Activated CD4-positive, alpha-beta T cell treated with anti-CD3 and anti-CD28 coated beads for 36 hours (primary cell): ENCODE measurements around the gene TRIM44. TPM values are rescaled to one million over a fixed set of nuclear protein-coding genes. Genes with fewer than 3 reads are reported as not detected.
"Not testable (repeated sequence)": the region's sequence is repeated elsewhere in the genome, so short reads cannot be mapped to it uniquely, and the experiment has no call there.

Experiments
- ATAC-seq: fragments of 200-7000 bp; cut with Tn5 transposase; one replicate; pipeline ENCODE4 v1.10.0; 2021; ENCODE audit warnings: mild to moderate bottlenecking, moderate library complexity
- CTCF ChIA-PET: fragments of 350-600 bp; sonication (Branson Sonifier 250); formaldehyde crosslinking; loops from one replicate; lab custom pipeline; 2021; ENCODE audit warnings: antibody characterized with exemption; lab: Charles Lee
- POLR2A ChIA-PET: fragments of 350-600 bp; sonication (Branson Sonifier 250); formaldehyde crosslinking; loops from one replicate; lab custom pipeline; 2021; ENCODE audit warnings: antibody characterized with exemption, inconsistent platforms; lab: Charles Lee
- DNase-seq: peaks from one replicate; pipeline ENCODE4 v3.0.0-alpha.2; 2020
- H3K27ac Mint-ChIP-seq: one replicate; pipeline ENCODE4 v1.8.0; 2021; ENCODE audit warnings: mixed read lengths
- H3K27me3 Mint-ChIP-seq: one replicate; pipeline ENCODE4 v1.8.0; 2021; ENCODE audit warnings: mixed read lengths
- H3K36me3 Mint-ChIP-seq: one replicate; pipeline ENCODE4 v1.8.0; 2021; ENCODE audit warnings: low read depth, mixed read lengths
- H3K4me1 Mint-ChIP-seq: one replicate; pipeline ENCODE4 v1.8.0; 2021; ENCODE audit warnings: mixed read lengths
- H3K4me3 Mint-ChIP-seq: one replicate; pipeline ENCODE4 v1.8.0; 2021; ENCODE audit warnings: mild to moderate bottlenecking, moderate library complexity, mixed read lengths
- H3K9me3 Mint-ChIP-seq: one replicate; pipeline ENCODE4 v1.8.0; 2021; ENCODE audit warnings: low read depth, mixed read lengths
- intact Hi-C, 2 experiments: fragments of 100-400 bp; cut with DNase I in 1 of 2; cut with micrococcal nuclease in 1 of 2; formaldehyde crosslinking; loops; one replicate each; pipeline versions ENCODE4 v1.14.2 to v1.15.1; 2022 to 2024; cut with DNase I, micrococcal nuclease
- total RNA-seq, 2 experiments: library from RNA; stranded (reverse); gene quantifications; one replicate each; pipeline ENCODE4 v1.2.3, GENCODE V29; 2021

The TRIM44 gene
- total RNA-seq, 2 experiments from 2014 or later = 38.1 to 39.9 TPM

DNA sequence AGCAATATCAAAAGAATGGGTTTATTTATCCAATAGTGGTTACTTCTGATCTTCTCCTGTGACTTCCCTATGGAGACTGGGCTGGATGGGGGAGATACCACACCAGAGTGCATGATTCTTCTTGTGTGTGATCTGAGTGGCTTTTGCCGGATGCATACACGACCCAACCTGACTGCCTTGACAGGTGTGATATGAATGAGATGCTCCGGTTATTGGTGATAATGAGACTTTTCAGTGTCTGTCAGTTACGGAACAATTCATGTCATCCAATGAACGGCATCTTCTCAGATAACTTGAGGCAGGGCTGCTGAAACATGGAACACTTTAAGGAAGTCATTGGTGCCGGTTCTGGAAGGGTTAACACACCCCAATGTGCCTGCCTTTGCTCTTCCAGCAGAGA, 26.6 kb upstream of the TRIM44 start:
- DNase-seq = no peak

DNA sequence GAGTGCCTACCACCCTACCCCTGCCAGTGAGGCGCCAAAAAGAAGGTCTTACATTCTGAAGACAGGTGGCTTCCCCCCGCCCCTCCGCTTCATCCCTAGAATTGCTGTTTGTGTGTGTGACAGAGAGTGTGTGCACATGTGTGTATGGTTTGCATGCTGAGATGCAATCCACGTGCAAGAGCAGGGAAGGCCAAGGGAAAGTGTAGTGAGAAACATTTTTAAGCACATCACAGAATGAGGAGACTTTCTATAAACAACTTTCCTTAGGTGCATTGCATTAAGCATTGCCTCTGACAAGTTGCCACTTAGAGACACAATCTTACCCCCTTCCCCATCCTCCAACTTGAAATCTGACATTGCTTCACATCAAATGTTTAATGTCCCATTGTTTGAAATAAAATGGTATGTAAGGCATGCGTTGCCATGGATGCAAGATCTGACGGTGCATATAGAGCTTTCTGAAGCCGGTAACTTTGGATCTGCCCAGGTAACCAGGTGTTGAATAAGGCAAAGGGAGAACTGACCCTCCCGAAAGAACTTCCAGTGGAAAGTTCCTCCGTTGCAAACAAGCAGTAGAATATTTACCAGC, 22.9 kb upstream of the TRIM44 start:
- DNase-seq = no peak
- H3K4me1 Mint-ChIP-seq = no peaks in the 10 kb centered on the region
- intact Hi-C loops = no loop called here
- no peak for ATAC-seq
- ChIA-PET CTCF (no interaction called here), POLR2A (no interaction called here)
- H3K9me3 Mint-ChIP-seq = no peaks in the 10 kb centered on the region
- no peaks in the 10 kb centered on the region for H3K36me3 Mint-ChIP-seq
- no peak overlapping the region for H3K4me3 Mint-ChIP-seq
- H3K27me3 Mint-ChIP-seq = peaks cover 18% of the 10 kb centered on the region
- H3K27ac Mint-ChIP-seq = no peak overlapping the region

More for the DNA sequence above, 26.6 kb upstream of the TRIM44 start:
- Mint-ChIP-seq H3K4me3 (no peak overlapping the region), H3K9me3 (no peaks in the 10 kb centered on the region), H3K4me1 (no peaks in the 10 kb centered on the region), H3K27ac (no peak overlapping the region), H3K27me3 (peaks cover 25% of the 10 kb centered on the region), H3K36me3 (no peaks in the 10 kb centered on the region)
- POLR2A ChIA-PET = interaction anchor here (0.6 kb wide), 1 partner anchor 31 kb away, joined by 3 read pairs; no protein-coding TSS in a partner anchor
- intact Hi-C loops = no loop called here
- no peak for ATAC-seq
- CTCF ChIA-PET = no interaction called here

GRCh38 chr11:35641171-35641897, 21.2 kb upstream of the TRIM44 start:
- intact Hi-C loops = no loop called here
- DNase-seq = no peak
- Mint-ChIP-seq H3K36me3 (no peaks in the 10 kb centered on the region), H3K4me3 (no peak overlapping the region), H3K9me3 (no peaks in the 10 kb centered on the region), H3K27ac (no peak overlapping the region), H3K4me1 (no peaks in the 10 kb centered on the region), H3K27me3 (peaks cover 13% of the 10 kb centered on the region)
- CTCF ChIA-PET = interaction anchor here (1.1 kb wide), 1 partner anchor 8 kb away, joined by 4 read pairs; no protein-coding TSS in a partner anchor
- POLR2A ChIA-PET = no interaction called here
- no peak for ATAC-seq

- Mint-ChIP-seq H3K4me3 (no peak overlapping the region), H3K4me1 (no peaks in the 10 kb centered on the region), H3K27ac (no peak overlapping the region), H3K9me3 (no peaks in the 10 kb centered on the region), H3K36me3 (no peaks in the 10 kb centered on the region), H3K27me3 (peaks cover 12% of the 10 kb centered on the region)
- intact Hi-C loops = no loop called here
- ATAC-seq = no peak
- no peak for DNase-seq
- ChIA-PET CTCF (no interaction called here), POLR2A (no interaction called here)
These were observed 20.6 kb upstream of the TRIM44 start for GRCh38 chr11:35641964-35642363.

DNA sequence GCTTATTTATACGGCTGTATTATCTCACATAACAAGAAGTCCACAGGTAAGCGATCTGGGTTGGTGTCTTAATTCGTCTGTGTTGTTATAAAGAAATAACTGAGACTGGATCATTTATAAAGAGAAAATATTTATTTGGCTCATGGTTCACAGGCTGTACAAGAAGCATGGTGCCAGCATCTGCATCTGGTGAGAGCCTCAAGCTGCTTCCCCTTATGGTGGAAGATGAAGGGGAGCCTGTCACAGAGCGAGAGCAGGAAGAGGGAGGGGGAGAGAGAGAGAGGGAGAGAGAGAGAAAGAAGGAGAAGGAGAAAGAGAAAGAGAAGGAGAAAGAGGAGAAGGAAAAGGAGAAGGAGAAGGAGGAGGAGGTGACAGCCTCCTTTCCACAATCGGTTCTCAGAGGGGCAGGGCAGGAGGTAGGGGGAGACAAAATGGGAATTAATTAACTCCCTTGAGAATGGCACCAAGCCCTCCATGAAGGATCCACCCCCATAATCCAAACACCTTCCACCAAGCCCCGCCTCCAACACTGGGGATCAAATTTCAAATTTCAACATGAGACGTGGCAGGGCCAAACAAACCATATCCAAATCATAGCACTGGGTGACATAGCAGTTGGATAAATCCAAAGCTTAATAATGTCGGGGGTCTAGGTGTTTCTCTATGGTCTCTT, 15.0 kb upstream of the TRIM44 start:
- intact Hi-C loops = no loop called here
- POLR2A ChIA-PET = no interaction called here
- H3K27me3 Mint-ChIP-seq = peaks cover 31% of the 10 kb centered on the region
- H3K4me3 Mint-ChIP-seq = no peak overlapping the region
- H3K9me3 Mint-ChIP-seq = no peaks in the 10 kb centered on the region
- DNase-seq (no peak), ATAC-seq (no peak)
- CTCF ChIA-PET = interaction anchor here (0.6 to 0.7 kb wide), 2 partner anchors 172 to 487 kb away, joined by 3 read pairs; no protein-coding TSS in a partner anchor
- H3K27ac Mint-ChIP-seq = no peak overlapping the region
- H3K36me3 Mint-ChIP-seq = no peaks in the 10 kb centered on the region
- peaks cover 8% of the 10 kb centered on the region for H3K4me1 Mint-ChIP-seq

GRCh38 chr11:35650006-35650405, 12.6 kb upstream of the TRIM44 start:
- POLR2A ChIA-PET = interaction anchor here (0.6 kb wide), 1 partner anchor 30 kb away, joined by 3 read pairs; no protein-coding TSS in a partner anchor

DNA sequence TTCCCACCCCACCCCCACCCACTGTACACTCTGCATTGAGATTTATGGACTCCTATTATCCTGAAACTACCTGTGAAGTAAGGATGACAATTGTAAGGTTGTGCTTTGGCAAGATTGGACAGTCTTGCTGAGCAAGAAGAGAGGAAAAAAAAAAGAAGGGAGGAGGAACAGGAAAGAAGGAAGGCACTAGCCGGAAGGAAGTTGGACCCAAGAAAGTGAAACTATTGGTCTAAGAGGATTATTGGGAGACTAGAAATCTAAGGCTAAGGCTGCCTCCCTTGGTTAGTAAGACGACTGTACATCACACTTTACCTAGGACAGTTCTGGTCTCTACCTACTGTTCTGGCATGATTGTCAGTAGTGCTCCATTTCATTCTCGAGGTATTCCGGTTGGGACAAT, 12.1 kb upstream of the TRIM44 start:
- intact Hi-C loops = loop anchor here in 1 of 2 experiments (1.0 kb wide), 1 partner anchor 12 kb away; the partner anchor contains the start of gene TRIM44
- no peaks in the 10 kb centered on the region for H3K9me3 Mint-ChIP-seq
- DNase-seq (no peak), ATAC-seq (peak; percentile 43)
- CTCF ChIA-PET = interaction anchor here (0.5 to 1.5 kb wide), 2 partner anchors 172 to 828 kb away, joined by 3 to 6 read pairs; no protein-coding TSS in a partner anchor
- no peak overlapping the region for H3K4me3 Mint-ChIP-seq
- H3K27ac Mint-ChIP-seq = no peak overlapping the region
- peaks cover 8% of the 10 kb centered on the region for H3K4me1 Mint-ChIP-seq
- H3K27me3 Mint-ChIP-seq = peaks cover 51% of the 10 kb centered on the region
- POLR2A ChIA-PET = no interaction called here
- no peaks in the 10 kb centered on the region for H3K36me3 Mint-ChIP-seq

More at GRCh38 chr11:35650006-35650405, 12.6 kb upstream of the TRIM44 start:
- Mint-ChIP-seq H3K4me1 (peaks cover 8% of the 10 kb centered on the region), H3K27me3 (peaks cover 47% of the 10 kb centered on the region), H3K9me3 (no peaks in the 10 kb centered on the region), H3K27ac (no peak overlapping the region), H3K4me3 (no peak overlapping the region), H3K36me3 (no peaks in the 10 kb centered on the region)
- ATAC-seq = peak; percentile 93
- CTCF ChIA-PET = interaction anchor here (0.5 to 1.6 kb wide), 4 partner anchors 9 to 828 kb away, joined by 3 to 6 read pairs (median 4); no protein-coding TSS in a partner anchor
- peak; percentile 24 for DNase-seq
- intact Hi-C loops = loop anchor here in 1 of 2 experiments (1.0 kb wide), 1 partner anchor 12 kb away; the partner anchor contains the start of gene TRIM44

DNA sequence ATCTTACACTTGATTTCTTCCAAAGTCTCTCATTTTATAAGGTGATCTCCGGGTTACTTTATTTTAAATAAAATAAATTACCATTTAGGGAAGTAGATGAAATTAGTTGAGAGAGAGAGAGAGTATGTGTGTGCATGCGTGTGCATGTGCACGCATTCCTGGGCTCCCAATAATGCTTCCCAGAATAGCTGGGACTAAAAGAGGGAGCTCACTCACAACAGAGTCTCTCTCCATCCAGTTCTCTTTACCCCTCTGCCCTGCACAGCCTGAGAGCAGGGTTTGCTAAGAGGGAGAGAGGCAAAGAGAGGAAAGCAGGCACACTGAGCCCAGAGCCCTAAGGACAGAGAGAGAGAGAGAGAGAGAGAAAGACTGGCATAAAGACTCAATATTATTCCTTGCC, 11.3 kb upstream of the TRIM44 start:
- Mint-ChIP-seq H3K9me3 (no peaks in the 10 kb centered on the region), H3K27ac (no peak overlapping the region), H3K4me1 (peaks cover 8% of the 10 kb centered on the region), H3K36me3 (no peaks in the 10 kb centered on the region), H3K4me3 (no peak overlapping the region), H3K27me3 (peaks cover 52% of the 10 kb centered on the region)
- ATAC-seq (no peak), DNase-seq (no peak)
- intact Hi-C loops = no loop called here
- POLR2A ChIA-PET = no interaction called here
- CTCF ChIA-PET = no interaction called here

GRCh38 chr11:35652786-35653185, 9.8 kb upstream of the TRIM44 start:
- H3K27me3 Mint-ChIP-seq = peaks cover 51% of the 10 kb centered on the region
- ATAC-seq, POLR2A ChIA-PET, H3K27ac Mint-ChIP-seq, H3K4me1 Mint-ChIP-seq, intact Hi-C loops, H3K36me3 Mint-ChIP-seq, CTCF ChIA-PET, H3K4me3 Mint-ChIP-seq, H3K9me3 Mint-ChIP-seq, DNase-seq: not testable (repeated sequence)

GRCh38 chr11:35654711-35655110, 7.9 kb upstream of the TRIM44 start:
- intact Hi-C loops = no loop called here
- Mint-ChIP-seq H3K27me3 (peaks cover 41% of the 10 kb centered on the region), H3K9me3 (no peaks in the 10 kb centered on the region), H3K4me1 (peaks cover 6% of the 10 kb centered on the region), H3K27ac (no peak overlapping the region), H3K36me3 (no peaks in the 10 kb centered on the region), H3K4me3 (no peak overlapping the region)
- ChIA-PET POLR2A (no interaction called here), CTCF (interaction anchor here (0.7 kb wide), 2 partner anchors 291 to 464 kb away, joined by 3 to 4 read pairs; no protein-coding TSS in a partner anchor)
- ATAC-seq (no peak), DNase-seq (no peak)

DNA sequence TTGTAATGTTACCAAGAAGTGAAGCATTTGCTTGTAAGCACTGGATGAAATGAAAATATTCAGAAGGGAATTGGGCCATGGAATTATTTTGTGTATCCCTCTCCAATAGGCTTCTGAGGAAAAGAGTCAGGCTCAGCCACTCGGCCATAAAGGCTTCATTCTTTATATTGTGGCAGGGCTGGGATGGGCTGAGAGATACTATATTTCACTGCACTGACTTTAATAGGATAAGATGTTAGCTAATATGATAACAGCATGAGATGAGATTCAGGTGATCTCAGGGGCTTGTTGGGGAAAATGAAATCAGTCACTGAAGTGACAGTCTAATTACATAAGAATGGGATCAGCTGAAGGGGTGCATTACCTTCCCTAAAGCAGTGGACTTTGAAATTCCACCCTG, 7.3 kb upstream of the TRIM44 start:
- Mint-ChIP-seq H3K9me3 (no peaks in the 10 kb centered on the region), H3K27me3 (peaks cover 41% of the 10 kb centered on the region), H3K36me3 (no peaks in the 10 kb centered on the region), H3K4me3 (no peak overlapping the region), H3K27ac (no peak overlapping the region), H3K4me1 (peaks cover 2% of the 10 kb centered on the region)
- intact Hi-C loops = no loop called here
- no peak for ATAC-seq
- ChIA-PET POLR2A (no interaction called here), CTCF (interaction anchor here (0.7 to 0.8 kb wide), 3 partner anchors 26 to 464 kb away, joined by 3 to 4 read pairs (median 3); no protein-coding TSS in a partner anchor)
- no peak for DNase-seq
